Measurements from ENCODE around the gene RB1. TPM values are rescaled to one million over a fixed set of nuclear protein-coding genes. Genes with fewer than 3 reads are reported as not detected.

The RB1 gene
- total and polyA plus RNA-seq, 9 of the 15 experiments (the other 6 are each of a cell fraction or from before 2014, with no cell fraction given): 5.0 to 23.8 (median 17.9) TPM

DNA sequence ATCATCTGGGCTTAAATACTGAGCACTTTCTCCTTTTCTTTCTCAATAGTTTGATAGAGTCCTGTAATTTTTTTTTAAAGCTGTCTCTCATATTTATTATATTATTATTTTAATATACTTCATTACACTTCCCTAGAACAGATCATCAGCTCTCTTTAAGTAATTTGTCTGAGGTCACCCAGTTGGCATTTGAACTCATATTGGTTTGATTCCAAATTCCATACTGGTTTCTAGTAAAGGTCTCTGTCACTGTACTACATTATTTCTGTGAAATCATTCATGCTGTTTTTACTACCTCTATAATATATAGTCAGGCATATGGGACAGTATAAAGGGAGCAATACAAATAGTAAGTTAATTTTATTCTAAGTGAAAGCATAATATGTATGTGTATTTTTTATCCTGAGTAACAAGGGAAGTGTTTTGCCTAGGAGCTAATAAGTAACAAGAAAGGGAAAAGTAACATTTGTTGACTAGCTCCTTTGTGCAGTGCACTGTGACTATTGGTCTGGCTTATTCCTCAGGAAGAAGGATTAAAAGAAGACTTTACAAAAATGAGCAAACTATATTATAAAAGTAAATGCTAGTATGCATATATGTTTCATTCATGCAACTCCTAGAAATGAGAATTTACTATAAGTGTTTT lies 95.0 kb downstream of the RB1 start (continued):
- TF ChIP-seq E2F4 (CRISPR knock-in tag; IDR thresholded peaks at IDR 0.05; ENCODE audit: low read depth): no peak
- no peak for TF ChIP-seq ZNF224 (CRISPR knock-in tag; IDR thresholded peaks at IDR 0.05)
- TF ChIP-seq ZBTB26 (CRISPR knock-in tag; IDR thresholded peaks at IDR 0.05): no peak

DNA sequence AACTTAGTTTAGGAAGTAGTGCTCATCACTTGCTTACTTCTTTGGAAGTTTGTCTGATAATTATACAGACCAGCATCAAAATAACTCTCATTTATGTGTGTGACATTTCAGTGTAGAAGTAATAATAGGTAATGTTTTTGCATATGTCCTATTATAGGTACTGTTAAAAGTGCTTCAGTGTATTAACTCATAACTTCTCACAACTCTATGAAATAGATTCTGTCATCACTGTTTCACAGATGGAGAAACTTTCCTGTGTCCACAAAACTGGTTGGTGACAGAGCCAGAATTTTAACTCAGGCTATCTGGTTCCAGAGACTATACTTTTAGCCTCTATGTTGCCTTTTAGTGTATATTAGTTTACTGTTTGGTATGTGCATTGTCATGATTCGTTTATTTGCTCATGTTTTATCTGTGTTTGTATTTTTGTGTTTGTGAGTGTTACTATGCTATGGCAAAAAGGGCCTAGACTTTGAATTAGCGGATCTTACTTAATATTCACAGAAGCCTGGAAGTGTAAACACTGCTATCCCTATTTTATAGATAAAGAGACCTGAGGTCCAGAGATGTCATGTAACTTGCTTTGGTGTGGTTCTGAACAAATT lies 96.6 kb downstream of the RB1 start:
- no peaks in the 10 kb centered on the region for H3K9me1 ChIP-seq (ENCODE audit: control insufficient read depth, insufficient read depth, low read length)
- intact Hi-C loops (cut with micrococcal nuclease) (no loop called here), in situ Hi-C loops (cut with MboI) (no loop called here)
- FAIRE-seq (no peak), ATAC-seq (no peak), DNase-seq (ENCODE audit: extremely low read depth in 1 of 4, low spot score in 3 of 4) (no peak)
- ChIA-PET CTCF (ENCODE audit: low intra/inter-chr PET ratio) (no interaction called here), POLR2A (no interaction called here)
- no peak overlapping the region for H3K4me2 ChIP-seq (ENCODE audit: insufficient read depth, low read length)
- no peaks in the 10 kb centered on the region for H3K9me3 ChIP-seq (replicated peaks; ENCODE audit: control insufficient read depth, insufficient read depth, low read depth, low read length)
- no peak overlapping the region for H2AFZ ChIP-seq (ENCODE audit: low read depth, low read length)
- H3K79me2 ChIP-seq (ENCODE audit: control insufficient read depth, insufficient read depth, low read length): no peaks in the 10 kb centered on the region
- H3K27me3 ChIP-seq (ENCODE audit: control insufficient read depth in 2 of 2, insufficient read depth in 2 of 2, low read length in 2 of 2): no peaks in the 10 kb centered on the region
- BruUV-seq (replicated peaks): no TSS peak
- H3K36me3 ChIP-seq (ENCODE audit: control insufficient read depth, insufficient read depth, low read length): no peaks in the 10 kb centered on the region
- no peak overlapping the region for H3K27ac ChIP-seq (ENCODE audit: extremely low read depth, low read depth, low read length)
- TF ChIP-seq ELK3 (CRISPR knock-in tag; IDR thresholded peaks at IDR 0.05): no peak
- H4K20me1 ChIP-seq (replicated peaks; ENCODE audit: control insufficient read depth, insufficient read depth, low read length): no peaks in the 10 kb centered on the region
- no peak overlapping the region for H3K4me3 ChIP-seq
- 50% methylated on average over 2 of the region's 2 CpGs for WGBS (ENCODE audit: insufficient coverage, low coverage, missing lambda C conversion rate)
- no peak overlapping the region for H3K9ac ChIP-seq (ENCODE audit: insufficient read depth in 1 of 2, low read depth in 2 of 2, low read length in 2 of 2)
- H3K4me1 ChIP-seq (replicated peaks in 1 of 2; ENCODE audit: control insufficient read depth in 2 of 2, insufficient read depth in 2 of 2, low read length in 2 of 2): no peaks in the 10 kb centered on the region

Measured in K562 (cell line).